H9 (cell line): ENCODE measurements around the gene LARP1. TPM values are rescaled to one million over a fixed set of nuclear protein-coding genes. Genes with fewer than 3 reads are reported as not detected.
A peak's percentile ranks its signal among the peaks of the same experiment; 100 is the strongest.

Experiments used
- DNase-seq: peaks from one replicate; pipeline ENCODE4 v3.0.0-alpha.2; 2017
- H2AFZ ChIP-seq: one replicate; pipeline ENCODE4 v1.6.1; 2013; ENCODE audit warnings: mild to moderate bottlenecking, low read length, control low read depth, moderate library complexity
- H2AK5ac ChIP-seq: 2 replicates; pipeline ENCODE4 v1.6.1; 2013; ENCODE audit warnings: low read length, control low read depth, mixed read lengths; ENCODE audit not compliant: insufficient read length
- H2BK120ac ChIP-seq: one replicate; pipeline ENCODE4 v1.6.1; 2013; ENCODE audit warnings: low read depth, mild to moderate bottlenecking, low read length, control low read depth, inconsistent platforms; ENCODE audit not compliant: poor library complexity, severe bottlenecking
- H2BK12ac ChIP-seq: 2 replicates; pipeline ENCODE4 v1.6.1; 2013; ENCODE audit warnings: low read length, control low read depth, mixed read lengths, low read depth; ENCODE audit not compliant: insufficient read length
- H2BK15ac ChIP-seq: 2 replicates; pipeline ENCODE4 v1.6.1; 2013; ENCODE audit warnings: low read depth, low read length, control low read depth
- H2BK20ac ChIP-seq: one replicate; pipeline ENCODE4 v1.6.1; 2013; ENCODE audit warnings: low read depth, mild to moderate bottlenecking, low read length, control low read depth, inconsistent platforms; ENCODE audit not compliant: poor library complexity, severe bottlenecking
- H2BK5ac ChIP-seq: 2 replicates; pipeline ENCODE4 v1.6.1; 2013; ENCODE audit warnings: low read length, control low read depth, mixed read lengths; ENCODE audit not compliant: insufficient read length
- H3K14ac ChIP-seq: 2 replicates; pipeline ENCODE4 v1.6.1; 2013; ENCODE audit warnings: low read length, control low read depth; ENCODE audit not compliant: insufficient read depth
- H3K18ac ChIP-seq: 2 replicates; pipeline ENCODE4 v1.6.1; 2013; ENCODE audit warnings: low read depth, mild to moderate bottlenecking, mixed read lengths, low read length, control low read depth; ENCODE audit not compliant: insufficient read length
- H3K23ac ChIP-seq: 2 replicates; pipeline ENCODE4 v1.6.1; 2013; ENCODE audit warnings: low read length, control low read depth, mixed read lengths, low read depth; ENCODE audit not compliant: insufficient read length
- H3K23me2 ChIP-seq: 2 replicates; pipeline ENCODE4 v1.6.1; 2013; ENCODE audit warnings: low read depth, mild to moderate bottlenecking, mixed read lengths, low read length, control low read depth; ENCODE audit not compliant: insufficient read length, poor library complexity, severe bottlenecking
- H3K27ac ChIP-seq: 2 replicates; pipeline ENCODE4 v1.5.1; 2013; ENCODE audit warnings: low read length, control low read depth, mixed read lengths, low read depth; ENCODE audit not compliant: insufficient read length
- H3K27me3 ChIP-seq: 2 replicates; pipeline ENCODE4 v1.6.1; 2013; ENCODE audit warnings: low read length, control low read depth, inconsistent platforms; ENCODE audit not compliant: insufficient read depth
- H3K4ac ChIP-seq: 2 replicates; pipeline ENCODE4 v1.6.1; 2013; ENCODE audit warnings: low read depth, mild to moderate bottlenecking, control low read depth, inconsistent platforms, low read length, moderate library complexity
- H3K4me1 ChIP-seq: 2 replicates; pipeline ENCODE4 v1.6.1; 2013; ENCODE audit warnings: low read length, control low read depth, inconsistent platforms; ENCODE audit not compliant: insufficient read depth
- H3K4me2 ChIP-seq: 2 replicates; pipeline ENCODE4 v1.6.1; 2013; ENCODE audit warnings: low read length, control low read depth, mixed read lengths; ENCODE audit not compliant: insufficient read length, insufficient read depth
- H3K56ac ChIP-seq: 2 replicates; pipeline ENCODE4 v1.6.1; 2013; ENCODE audit warnings: low read depth, mild to moderate bottlenecking, mixed read lengths, low read length, control low read depth; ENCODE audit not compliant: insufficient read length
- H3K79me1 ChIP-seq: 2 replicates; pipeline ENCODE4 v1.6.1; 2013; ENCODE audit warnings: low read depth, mild to moderate bottlenecking, moderate library complexity, low read length, control low read depth, inconsistent platforms; ENCODE audit not compliant: insufficient read depth, poor library complexity, severe bottlenecking
- H3K79me2 ChIP-seq: 2 replicates; pipeline ENCODE4 v1.6.1; 2013; ENCODE audit warnings: low read length, control low read depth, inconsistent platforms; ENCODE audit not compliant: insufficient read depth
- H3K9ac ChIP-seq: 2 replicates; pipeline ENCODE4 v1.6.1; 2013; ENCODE audit warnings: low read length, control low read depth, mixed read lengths; ENCODE audit not compliant: insufficient read length; ENCODE audit errors: extremely low read depth
- H3K9me3 ChIP-seq: one replicate; pipeline ENCODE4 v1.6.1; 2013; ENCODE audit warnings: low read depth, low read length, inconsistent platforms; ENCODE audit not compliant: control insufficient read depth
- H3T11ph ChIP-seq: one replicate; pipeline ENCODE4 v1.6.1; 2013; ENCODE audit warnings: mild to moderate bottlenecking, low read length, control low read depth, inconsistent platforms
- H4K20me1 ChIP-seq: one replicate; pipeline ENCODE4 v1.6.1; 2013; ENCODE audit not compliant: control insufficient read depth, insufficient read length, insufficient read depth
- H4K5ac ChIP-seq: 2 replicates; pipeline ENCODE4 v1.6.1; 2013; ENCODE audit warnings: low read depth, mild to moderate bottlenecking, mixed read lengths, low read length, control low read depth; ENCODE audit not compliant: insufficient read length
- H4K8ac ChIP-seq: replicated peaks from 2 replicates; pipeline ENCODE4 v1.6.1; 2013; ENCODE audit warnings: low read length, control low read depth, mixed read lengths, low read depth; ENCODE audit not compliant: insufficient read length
- H4K91ac ChIP-seq: 2 replicates; pipeline ENCODE4 v1.6.1; 2013; ENCODE audit warnings: low read depth, mild to moderate bottlenecking, moderate library complexity, mixed read lengths, low read length, control low read depth; ENCODE audit not compliant: insufficient read length
- H3K27ac Mint-ChIP-seq, 3 experiments: 2 replicates in 2 of 3; 3 replicates in 1 of 3; pipeline ENCODE4 v1.8.0; 2020 to 2021; ENCODE audit warnings: mixed read lengths in 3 of 3, mild to moderate bottlenecking in 1 of 3, moderate library complexity in 1 of 3
- H3K27me3 Mint-ChIP-seq: 2 replicates; pipeline ENCODE4 v1.8.0; 2021; ENCODE audit warnings: low read depth, mild to moderate bottlenecking, moderate library complexity, mixed read lengths
- H3K36me3 Mint-ChIP-seq, 3 experiments: 2 replicates in 2 of 3; 3 replicates in 1 of 3; pipeline ENCODE4 v1.8.0; 2020 to 2021; ENCODE audit warnings: low read depth in 3 of 3, mixed read lengths in 3 of 3; ENCODE audit not compliant: insufficient read depth in 1 of 3
- H3K4me1 Mint-ChIP-seq, 2 experiments: 2 replicates each; pipeline ENCODE4 v1.8.0; 2020; ENCODE audit warnings: mixed read lengths in 2 of 2
- H3K4me3 Mint-ChIP-seq, 2 experiments: 2 replicates in 1 of 2; 3 replicates in 1 of 2; pipeline ENCODE4 v1.8.0; 2020 to 2021; ENCODE audit warnings: mild to moderate bottlenecking in 2 of 2, mixed read lengths in 2 of 2, moderate library complexity in 1 of 2
- H3K9me3 Mint-ChIP-seq, 2 experiments: 2 replicates in 1 of 2; 3 replicates in 1 of 2; pipeline ENCODE4 v1.8.0; 2020; ENCODE audit warnings: mild to moderate bottlenecking in 2 of 2, mixed read lengths in 2 of 2, moderate library complexity in 1 of 2
- CTCF ChIP-seq: fragments of 200-600 bp; sonication (generic); conservative IDR thresholded peaks from 3 replicates; pipeline ENCODE4 v1.8.0; 2021; ENCODE audit warnings: antibody characterized with exemption, mild to moderate bottlenecking
- WGBS: extraction: QIAGEN DNeasy Blood & Tissue Kit; methylation state at CpG from one replicate; pipeline ENCODE4 v1.1.7; 2013; ENCODE audit warnings: missing lambda C conversion rate, low lambda C conversion rate, mixed read lengths; ENCODE audit not compliant: insufficient read length; ENCODE audit errors: extremely low coverage; 5-methylcytosine and 5-hydroxymethylcytosine counted together
- total RNA-seq: library from RNA; stranded (reverse); gene quantifications from 2 replicates; pipeline ENCODE4 v1.2.1, GENCODE V29; 2021

The LARP1 gene
- total RNA-seq, 1 experiment from 2014 or later, result 405 TPM

- H3K79me2 ChIP-seq, result peaks cover 29% of the 10 kb centered on the region
- Mint-ChIP-seq H3K36me3 (peaks cover 15 to 27% (median 23%) of the 10 kb centered on the region in 3 experiments), H3K27ac (peak overlapping the region; percentile 12 to 75 (median 48); a peak in 5 of 7 replicates), H3K4me3 (peak overlapping the region; percentile 87 to 95), H3K4me1 (peaks cover 24 to 26% of the 10 kb centered on the region in 2 experiments), H3K27me3 (no peaks in the 10 kb centered on the region; the same call in 1 of the 2 replicates), H3K9me3 (no peaks in the 10 kb centered on the region)
- H2BK12ac ChIP-seq, result no peak overlapping the region
- peaks cover 5% of the 10 kb centered on the region for H3K79me1 ChIP-seq
- H2BK120ac ChIP-seq, result no peak overlapping the region
- no peak overlapping the region for H2BK20ac ChIP-seq
- H3K14ac ChIP-seq, result no peak overlapping the region
- peaks cover 19% of the 10 kb centered on the region for H3K23me2 ChIP-seq
- H2BK5ac ChIP-seq, result no peak overlapping the region
- H4K91ac ChIP-seq, result no peak overlapping the region
- no CpG with 5 or more reads among the region's 5 CpGs for WGBS
- DNase-seq, result no peak
- H4K8ac ChIP-seq, result no peak overlapping the region
- H2AFZ ChIP-seq, result no peak overlapping the region
- no peak overlapping the region for H3K4ac ChIP-seq
- H4K20me1 ChIP-seq, result no peaks in the 10 kb centered on the region
- H3K4me2 ChIP-seq, result peak overlapping the region; percentile 97
- H3K9me3 ChIP-seq, result no peaks in the 10 kb centered on the region
- H3K27ac ChIP-seq, result no peak overlapping the region
- H3K18ac ChIP-seq, result no peak overlapping the region
- no peak for TF ChIP-seq CTCF
- no peak overlapping the region for H3K56ac ChIP-seq
- peaks cover 9% of the 10 kb centered on the region for H3K4me1 ChIP-seq
- H2BK15ac ChIP-seq, result no peak overlapping the region
- no peak overlapping the region for H2AK5ac ChIP-seq
- no peak overlapping the region for H3K23ac ChIP-seq
- H3T11ph ChIP-seq, result no peak overlapping the region
- no peaks in the 10 kb centered on the region for H3K27me3 ChIP-seq
- H3K9ac ChIP-seq, result peak overlapping the region; percentile 94
- no peak overlapping the region for H4K5ac ChIP-seq
Measured at GRCh38 chr5:154860123-154860522, 104.9 kb downstream of the LARP1 start.
